Glutamatergic neuron (in vitro differentiated cells): ENCODE measurements around the gene CAPG. TPM values are rescaled to one million over a fixed set of nuclear protein-coding genes. Genes with fewer than 3 reads are reported as not detected.
A peak's percentile ranks its signal among the peaks of the same experiment; 100 is the strongest.

ENCODE experiments used
- DNase-seq: peaks from one replicate; pipeline ENCODE4 v3.0.0; 2022
- H3K27ac Mint-ChIP-seq: one replicate; pipeline ENCODE4 v1.8.0; 2020; ENCODE audit warnings: mild to moderate bottlenecking, mixed read lengths, inconsistent platforms; ENCODE audit not compliant: unreplicated experiment
- H3K27me3 Mint-ChIP-seq: one replicate; pipeline ENCODE4 v1.8.0; 2020; ENCODE audit warnings: mild to moderate bottlenecking, moderate library complexity, mixed read lengths, inconsistent platforms; ENCODE audit not compliant: unreplicated experiment
- H3K36me3 Mint-ChIP-seq: one replicate; pipeline ENCODE4 v1.8.0; 2020; ENCODE audit warnings: mild to moderate bottlenecking, mixed read lengths, inconsistent platforms; ENCODE audit not compliant: unreplicated experiment
- H3K4me1 Mint-ChIP-seq: one replicate; pipeline ENCODE4 v1.8.0; 2020; ENCODE audit warnings: mild to moderate bottlenecking, low read depth, mixed read lengths, inconsistent platforms; ENCODE audit not compliant: unreplicated experiment
- H3K4me3 Mint-ChIP-seq: one replicate; pipeline ENCODE4 v1.8.0; 2020; ENCODE audit warnings: mild to moderate bottlenecking, mixed read lengths, inconsistent platforms; ENCODE audit not compliant: unreplicated experiment
- H3K9me3 Mint-ChIP-seq: one replicate; pipeline ENCODE4 v1.8.0; 2020; ENCODE audit warnings: mild to moderate bottlenecking, moderate library complexity, mixed read lengths, inconsistent platforms; ENCODE audit not compliant: unreplicated experiment
- CTCF ChIP-seq: fragments of 200-600 bp; sonication (generic); IDR thresholded peaks from one replicate; pipeline ENCODE4 v1.5.0; 2021; ENCODE audit not compliant: partially characterized antibody, unreplicated experiment
- total RNA-seq: library from RNA; stranded (reverse); fragmentation: NEBNext Ultra II Directional; extraction: Animal tissue kit (Norgen Biotek cat#: 25700); gene quantifications from one replicate; pipeline ENCODE4 v1.2.1, GENCODE V29; 2021; ENCODE audit not compliant: unreplicated experiment

The CAPG gene
- total RNA-seq, 1 donor from 2014 or later = 15.5 TPM

- Mint-ChIP-seq H3K9me3 (peaks cover 10% of the 10 kb centered on the region), H3K27me3 (peaks cover 12% of the 10 kb centered on the region), H3K36me3 (no peaks in the 10 kb centered on the region), H3K4me1 (peaks cover 16% of the 10 kb centered on the region), H3K27ac (peak overlapping the region; percentile 89), H3K4me3 (peak overlapping the region; percentile 78)
- no peak for TF ChIP-seq CTCF
- no peak for DNase-seq
Observed at GRCh38 chr2:85438201-85439024, 28.2 kb upstream of the CAPG start.

- Mint-ChIP-seq H3K4me3 (peak overlapping the region; percentile 79), H3K27me3 (peaks cover 13% of the 10 kb centered on the region), H3K36me3 (no peaks in the 10 kb centered on the region), H3K9me3 (peaks cover 14% of the 10 kb centered on the region), H3K27ac (peak overlapping the region; percentile 89), H3K4me1 (peaks cover 17% of the 10 kb centered on the region)
- peak; percentile 68 for DNase-seq
- no peak for TF ChIP-seq CTCF
Observed at GRCh38 chr2:85437488-85438200, 27.5 kb upstream of the CAPG start.

- H3K4me3 Mint-ChIP-seq = peak overlapping the region; percentile 79
- peaks cover 12% of the 10 kb centered on the region for H3K27me3 Mint-ChIP-seq
- no peak for DNase-seq
- peaks cover 18% of the 10 kb centered on the region for H3K4me1 Mint-ChIP-seq
- H3K36me3 Mint-ChIP-seq = no peaks in the 10 kb centered on the region
- peak overlapping the region; percentile 87 for H3K27ac Mint-ChIP-seq
- peaks cover 15% of the 10 kb centered on the region for H3K9me3 Mint-ChIP-seq
- TF ChIP-seq CTCF = no peak
Observed at GRCh38 chr2:85436836-85437487, 26.8 kb upstream of the CAPG start.

GRCh38 chr2:85435981-85436835, 26.0 kb upstream of the CAPG start:
- H3K27me3 Mint-ChIP-seq = peaks cover 11% of the 10 kb centered on the region
- no peaks in the 10 kb centered on the region for H3K36me3 Mint-ChIP-seq
- H3K27ac Mint-ChIP-seq = no peak overlapping the region
- H3K9me3 Mint-ChIP-seq = peaks cover 15% of the 10 kb centered on the region
- peaks cover 22% of the 10 kb centered on the region for H3K4me1 Mint-ChIP-seq
- peak overlapping the region; percentile 79 for H3K4me3 Mint-ChIP-seq
- no peak for DNase-seq
- TF ChIP-seq CTCF = no peak
